H9 (cell line): ENCODE results near the gene CYB5R3. TPM values are rescaled to one million over a fixed set of nuclear protein-coding genes. Genes with fewer than 3 reads are reported as not detected.
A peak's percentile ranks its signal among the peaks of the same experiment; 100 is the strongest.

Experiments used
- DNase-seq: peaks from one replicate; pipeline ENCODE4 v3.0.0-alpha.2; 2017
- H2AFZ ChIP-seq: one replicate; pipeline ENCODE4 v1.6.1; 2013; ENCODE audit warnings: mild to moderate bottlenecking, low read length, control low read depth, moderate library complexity
- H2AK5ac ChIP-seq: 2 replicates; pipeline ENCODE4 v1.6.1; 2013; ENCODE audit warnings: low read length, control low read depth, mixed read lengths; ENCODE audit not compliant: insufficient read length
- H2BK120ac ChIP-seq: one replicate; pipeline ENCODE4 v1.6.1; 2013; ENCODE audit warnings: low read depth, mild to moderate bottlenecking, low read length, control low read depth, inconsistent platforms; ENCODE audit not compliant: poor library complexity, severe bottlenecking
- H2BK12ac ChIP-seq: 2 replicates; pipeline ENCODE4 v1.6.1; 2013; ENCODE audit warnings: low read length, control low read depth, mixed read lengths, low read depth; ENCODE audit not compliant: insufficient read length
- H2BK15ac ChIP-seq: 2 replicates; pipeline ENCODE4 v1.6.1; 2013; ENCODE audit warnings: low read depth, low read length, control low read depth
- H2BK20ac ChIP-seq: one replicate; pipeline ENCODE4 v1.6.1; 2013; ENCODE audit warnings: low read depth, mild to moderate bottlenecking, low read length, control low read depth, inconsistent platforms; ENCODE audit not compliant: poor library complexity, severe bottlenecking
- H2BK5ac ChIP-seq: 2 replicates; pipeline ENCODE4 v1.6.1; 2013; ENCODE audit warnings: low read length, control low read depth, mixed read lengths; ENCODE audit not compliant: insufficient read length
- H3K14ac ChIP-seq: 2 replicates; pipeline ENCODE4 v1.6.1; 2013; ENCODE audit warnings: low read length, control low read depth; ENCODE audit not compliant: insufficient read depth
- H3K18ac ChIP-seq: 2 replicates; pipeline ENCODE4 v1.6.1; 2013; ENCODE audit warnings: low read depth, mild to moderate bottlenecking, mixed read lengths, low read length, control low read depth; ENCODE audit not compliant: insufficient read length
- H3K23ac ChIP-seq: 2 replicates; pipeline ENCODE4 v1.6.1; 2013; ENCODE audit warnings: low read length, control low read depth, mixed read lengths, low read depth; ENCODE audit not compliant: insufficient read length
- H3K23me2 ChIP-seq: 2 replicates; pipeline ENCODE4 v1.6.1; 2013; ENCODE audit warnings: low read depth, mild to moderate bottlenecking, mixed read lengths, low read length, control low read depth; ENCODE audit not compliant: insufficient read length, poor library complexity, severe bottlenecking
- H3K27ac ChIP-seq: 2 replicates; pipeline ENCODE4 v1.5.1; 2013; ENCODE audit warnings: low read length, control low read depth, mixed read lengths, low read depth; ENCODE audit not compliant: insufficient read length
- H3K27me3 ChIP-seq: 2 replicates; pipeline ENCODE4 v1.6.1; 2013; ENCODE audit warnings: low read length, control low read depth, inconsistent platforms; ENCODE audit not compliant: insufficient read depth
- H3K4ac ChIP-seq: 2 replicates; pipeline ENCODE4 v1.6.1; 2013; ENCODE audit warnings: low read depth, mild to moderate bottlenecking, control low read depth, inconsistent platforms, low read length, moderate library complexity
- H3K4me1 ChIP-seq: 2 replicates; pipeline ENCODE4 v1.6.1; 2013; ENCODE audit warnings: low read length, control low read depth, inconsistent platforms; ENCODE audit not compliant: insufficient read depth
- H3K4me2 ChIP-seq: 2 replicates; pipeline ENCODE4 v1.6.1; 2013; ENCODE audit warnings: low read length, control low read depth, mixed read lengths; ENCODE audit not compliant: insufficient read length, insufficient read depth
- H3K56ac ChIP-seq: 2 replicates; pipeline ENCODE4 v1.6.1; 2013; ENCODE audit warnings: low read depth, mild to moderate bottlenecking, mixed read lengths, low read length, control low read depth; ENCODE audit not compliant: insufficient read length
- H3K79me1 ChIP-seq: 2 replicates; pipeline ENCODE4 v1.6.1; 2013; ENCODE audit warnings: low read depth, mild to moderate bottlenecking, moderate library complexity, low read length, control low read depth, inconsistent platforms; ENCODE audit not compliant: insufficient read depth, poor library complexity, severe bottlenecking
- H3K79me2 ChIP-seq: 2 replicates; pipeline ENCODE4 v1.6.1; 2013; ENCODE audit warnings: low read length, control low read depth, inconsistent platforms; ENCODE audit not compliant: insufficient read depth
- H3K9ac ChIP-seq: 2 replicates; pipeline ENCODE4 v1.6.1; 2013; ENCODE audit warnings: low read length, control low read depth, mixed read lengths; ENCODE audit not compliant: insufficient read length; ENCODE audit errors: extremely low read depth
- H3K9me3 ChIP-seq: one replicate; pipeline ENCODE4 v1.6.1; 2013; ENCODE audit warnings: low read depth, low read length, inconsistent platforms; ENCODE audit not compliant: control insufficient read depth
- H3T11ph ChIP-seq: one replicate; pipeline ENCODE4 v1.6.1; 2013; ENCODE audit warnings: mild to moderate bottlenecking, low read length, control low read depth, inconsistent platforms
- H4K20me1 ChIP-seq: one replicate; pipeline ENCODE4 v1.6.1; 2013; ENCODE audit not compliant: control insufficient read depth, insufficient read length, insufficient read depth
- H4K5ac ChIP-seq: 2 replicates; pipeline ENCODE4 v1.6.1; 2013; ENCODE audit warnings: low read depth, mild to moderate bottlenecking, mixed read lengths, low read length, control low read depth; ENCODE audit not compliant: insufficient read length
- H4K8ac ChIP-seq: replicated peaks from 2 replicates; pipeline ENCODE4 v1.6.1; 2013; ENCODE audit warnings: low read length, control low read depth, mixed read lengths, low read depth; ENCODE audit not compliant: insufficient read length
- H4K91ac ChIP-seq: 2 replicates; pipeline ENCODE4 v1.6.1; 2013; ENCODE audit warnings: low read depth, mild to moderate bottlenecking, moderate library complexity, mixed read lengths, low read length, control low read depth; ENCODE audit not compliant: insufficient read length
- H3K27ac Mint-ChIP-seq, 3 experiments: 2 replicates in 2 of 3; 3 replicates in 1 of 3; pipeline ENCODE4 v1.8.0; 2020 to 2021; ENCODE audit warnings: mixed read lengths in 3 of 3, mild to moderate bottlenecking in 1 of 3, moderate library complexity in 1 of 3
- H3K27me3 Mint-ChIP-seq: 2 replicates; pipeline ENCODE4 v1.8.0; 2021; ENCODE audit warnings: low read depth, mild to moderate bottlenecking, moderate library complexity, mixed read lengths
- H3K36me3 Mint-ChIP-seq, 3 experiments: 2 replicates in 2 of 3; 3 replicates in 1 of 3; pipeline ENCODE4 v1.8.0; 2020 to 2021; ENCODE audit warnings: low read depth in 3 of 3, mixed read lengths in 3 of 3; ENCODE audit not compliant: insufficient read depth in 1 of 3
- H3K4me1 Mint-ChIP-seq, 2 experiments: 2 replicates each; pipeline ENCODE4 v1.8.0; 2020; ENCODE audit warnings: mixed read lengths in 2 of 2
- H3K4me3 Mint-ChIP-seq, 2 experiments: 2 replicates in 1 of 2; 3 replicates in 1 of 2; pipeline ENCODE4 v1.8.0; 2020 to 2021; ENCODE audit warnings: mild to moderate bottlenecking in 2 of 2, mixed read lengths in 2 of 2, moderate library complexity in 1 of 2
- H3K9me3 Mint-ChIP-seq, 2 experiments: 2 replicates in 1 of 2; 3 replicates in 1 of 2; pipeline ENCODE4 v1.8.0; 2020; ENCODE audit warnings: mild to moderate bottlenecking in 2 of 2, mixed read lengths in 2 of 2, moderate library complexity in 1 of 2
- CTCF ChIP-seq: fragments of 200-600 bp; sonication (generic); conservative IDR thresholded peaks from 3 replicates; pipeline ENCODE4 v1.8.0; 2021; ENCODE audit warnings: antibody characterized with exemption, mild to moderate bottlenecking
- WGBS: extraction: QIAGEN DNeasy Blood & Tissue Kit; methylation state at CpG from one replicate; pipeline ENCODE4 v1.1.7; 2013; ENCODE audit warnings: missing lambda C conversion rate, low lambda C conversion rate, mixed read lengths; ENCODE audit not compliant: insufficient read length; ENCODE audit errors: extremely low coverage; 5-methylcytosine and 5-hydroxymethylcytosine counted together
- total RNA-seq: library from RNA; stranded (reverse); gene quantifications from 2 replicates; pipeline ENCODE4 v1.2.1, GENCODE V29; 2021

CYB5R3 gene
- total RNA-seq, 1 experiment from 2014 or later: 97.4 TPM

- Histone ChIP-seq H4K91ac (no peak overlapping the region), H3K23ac (no peak overlapping the region), H2BK12ac (no peak overlapping the region), H4K8ac (no peak overlapping the region), H3K9me3 (no peaks in the 10 kb centered on the region), H3K27ac (no peak overlapping the region), H3T11ph (no peak overlapping the region), H3K79me1 (no peaks in the 10 kb centered on the region), H3K14ac (no peak overlapping the region), H3K23me2 (no peaks in the 10 kb centered on the region), H2BK120ac (no peak overlapping the region), H3K9ac (no peak overlapping the region), H3K27me3 (no peaks in the 10 kb centered on the region), H3K4ac (no peak overlapping the region), H2BK5ac (no peak overlapping the region), H4K20me1 (no peaks in the 10 kb centered on the region), H3K18ac (no peak overlapping the region), H3K56ac (no peak overlapping the region), H3K4me2 (no peak overlapping the region), H2AK5ac (no peak overlapping the region), H3K79me2 (no peaks in the 10 kb centered on the region), H4K5ac (no peak overlapping the region), H2BK20ac (no peak overlapping the region), H2BK15ac (no peak overlapping the region), H2AFZ (no peak overlapping the region), H3K4me1 (no peaks in the 10 kb centered on the region)
- Mint-ChIP-seq H3K4me1 (peaks cover 4 to 5% of the 10 kb centered on the region in 2 experiments), H3K27ac (peak overlapping the region in 1 of 3 experiments; percentile 18; a peak in 1 of 7 replicates), H3K4me3 (no peak overlapping the region), H3K9me3 (no peaks in the 10 kb centered on the region), H3K27me3 (no peaks in the 10 kb centered on the region), H3K36me3 (peaks cover 3 to 39% (median 35%) of the 10 kb centered on the region in 3 experiments; a peak in 6 of 7 replicates)
- no CpG with 5 or more reads among the region's 3 CpGs for WGBS
- no peak for DNase-seq
- TF ChIP-seq CTCF: no peak
Measured at GRCh38 chr22:42635531-42635930, 13.7 kb downstream of the CYB5R3 start.
